A549 treated with dexamethasone at 1 μM for 4 hours (cell line): ENCODE results near the gene ALDH18A1. TPM values are rescaled to one million over a fixed set of nuclear protein-coding genes. Genes with fewer than 3 reads are reported as not detected.

Source experiments
- total RNA-seq: library from RNA; stranded (reverse); fragments of 200-300 nt; extraction: Qiagen RNA extraction; gene quantifications from 5 replicates; pipeline ENCODE4 v1.2.3, GENCODE V29; 2022

The ALDH18A1 gene
- 48.0 to 52.9 TPM (median 51.4 TPM) in 5 replicates for total RNA-seq

GRCh38 chr10:95656291-95657164 lies at the start of gene ALDH18A1:
Gene ALDH18A1, minus strand, starts transcription at chr10:95656711. Its CDS starts 3,334 bp downstream, at chr10:95653377.

DNA sequence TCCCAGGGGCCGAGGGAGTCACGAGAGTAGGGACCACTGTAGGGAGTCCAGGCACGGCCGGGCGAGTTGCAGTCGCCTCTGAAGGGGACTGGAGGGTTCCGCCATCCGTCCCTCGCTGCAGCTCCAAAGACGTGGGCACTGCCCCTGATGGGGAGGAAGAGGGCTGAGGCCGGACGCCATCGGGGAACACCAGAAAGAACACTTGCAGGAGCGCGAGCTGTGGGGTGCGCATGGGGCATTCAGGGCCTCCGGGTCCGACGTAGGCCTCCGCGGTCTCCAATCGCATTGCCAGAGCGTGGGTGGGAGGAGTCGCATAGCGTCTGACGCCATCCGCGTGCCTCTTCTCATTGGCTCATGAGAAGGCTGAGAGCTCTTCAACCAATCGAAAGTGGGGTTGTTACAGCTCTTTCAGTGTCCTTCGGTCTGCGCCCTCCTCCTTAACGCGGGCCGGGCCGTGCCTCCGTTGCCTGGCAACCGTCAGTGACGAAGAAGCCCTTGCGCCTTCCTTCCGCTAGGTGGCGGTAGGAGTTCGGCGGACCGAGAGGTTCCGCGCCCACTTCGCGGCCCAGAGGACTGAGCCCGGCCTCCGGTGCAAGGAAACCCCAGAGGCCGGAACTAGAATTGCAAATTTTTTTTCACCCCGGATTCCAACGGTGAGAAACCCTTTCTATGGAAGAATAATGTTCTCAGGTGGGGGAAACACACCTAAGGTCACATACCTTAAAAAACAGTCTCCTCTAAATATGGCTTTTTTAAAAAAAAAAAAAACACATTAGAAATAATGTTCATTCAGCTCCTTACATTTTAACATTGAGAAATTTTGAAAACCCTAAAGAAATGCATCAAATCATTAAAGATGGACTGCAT lies 37.4 kb upstream of the ALDH18A1 start, which contains the start of gene TCTN3:
TSS of gene TCTN3 (minus strand) at position 260 of the 867 bp plus-strand sequence. CDS start at position 232, 28 bp downstream.

DNA sequence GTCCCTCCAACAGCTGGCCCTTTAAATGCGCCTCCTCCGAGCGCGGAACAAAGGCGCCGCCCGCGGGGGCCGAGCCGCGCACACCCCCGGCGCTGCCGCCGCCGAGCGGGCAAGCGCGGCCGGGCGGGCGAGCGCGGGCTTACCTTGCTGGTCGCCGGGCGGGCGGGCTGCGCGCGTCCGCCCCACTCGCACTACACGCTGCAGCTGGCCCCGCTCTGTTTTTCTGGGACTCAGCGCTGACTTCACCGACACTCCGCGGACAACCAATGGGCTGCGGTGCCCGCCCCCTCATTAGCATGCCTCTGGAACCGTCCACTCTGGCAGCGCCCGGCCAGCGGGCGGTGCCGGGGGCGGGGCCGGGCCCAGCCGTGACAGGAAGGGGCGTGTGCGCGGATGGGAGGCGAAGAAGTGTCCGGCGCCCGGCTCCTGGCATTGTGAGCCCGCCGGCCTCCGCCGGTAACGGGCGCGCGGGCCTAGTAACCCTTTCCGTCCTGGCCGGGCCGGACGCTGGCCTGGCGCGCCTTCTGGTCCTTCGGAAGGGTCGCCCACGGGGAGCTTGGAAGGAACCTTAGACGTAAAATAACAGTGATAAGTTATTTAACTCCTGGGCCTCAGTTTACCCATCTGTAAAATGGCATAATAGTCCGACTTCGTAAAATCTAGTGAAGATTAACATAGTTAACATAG lies 95.2 kb downstream of the ALDH18A1 start, which contains the start of gene SORBS1:
TSS of gene SORBS1 (minus strand) at position 195 of the 687 bp plus-strand sequence. CDS start 120,236 bp downstream, outside the sequence.

Other genes starting within 250 kb of the ALDH18A1 start
- 0.38 to 0.84 TPM (median 0.66 TPM) in 5 replicates for gene SORBS1, start 95.3 kb downstream of the ALDH18A1 start, total RNA-seq
- 38.7 to 47.6 TPM (median 43.1 TPM) in 5 replicates for gene TCTN3, start 37.2 kb upstream of the ALDH18A1 start, total RNA-seq
- gene ENTPD1, start 99.5 kb upstream of the ALDH18A1 start, total RNA-seq, result 0.06 to 0.20 TPM (median 0.15 TPM) in 4 of 5 replicates, not detected in the other